ENCODE data around the gene DNAJC7. TPM values are rescaled to one million over a fixed set of nuclear protein-coding genes. Genes with fewer than 3 reads are reported as not detected.

Gene DNAJC7
- total RNA-seq, 1 donor: 75.3 TPM

GRCh38 chr17:41984454-41984853, 32.8 kb downstream of the DNAJC7 start:
- DNase-seq (ENCODE audit: insufficient read length, low spot score, missing footprints): no peak
- peaks cover 9% of the 10 kb centered on the region for H3K79me2 ChIP-seq (ENCODE audit: insufficient read depth, low read length)
- H3K27ac ChIP-seq (ENCODE audit: low read depth, low read length): no peak overlapping the region
- no peaks in the 10 kb centered on the region for H3K4me1 ChIP-seq (ENCODE audit: insufficient read depth, low read length)
- no peaks in the 10 kb centered on the region for H3K27me3 ChIP-seq (ENCODE audit: insufficient read depth, low read length)
- TF ChIP-seq CTCF (IDR thresholded peaks at IDR 0.05; ENCODE audit: extremely low read depth, low read depth, low read length): no peak
- no peak overlapping the region for H3K4me3 ChIP-seq (ENCODE audit: insufficient read depth, low read length)
- no peaks in the 10 kb centered on the region for H3K9me3 ChIP-seq (ENCODE audit: low read depth, low read length)
- peaks cover 3% of the 10 kb centered on the region for H4K20me1 ChIP-seq (ENCODE audit: insufficient read depth, low read length)
- no peak overlapping the region for H2AFZ ChIP-seq (ENCODE audit: low read length)
- H3K4me2 ChIP-seq (ENCODE audit: insufficient read depth, low read length): no peak overlapping the region
- H3K36me3 ChIP-seq (ENCODE audit: insufficient read depth, low read length): peaks cover 93% of the 10 kb centered on the region

- TF ChIP-seq CTCF (IDR thresholded peaks at IDR 0.05; ENCODE audit: extremely low read depth, low read depth, low read length): no peak
- no peaks in the 10 kb centered on the region for H3K9me3 ChIP-seq (ENCODE audit: low read depth, low read length)
- H3K79me2 ChIP-seq (ENCODE audit: insufficient read depth, low read length): peaks cover 11% of the 10 kb centered on the region
- peaks cover 4% of the 10 kb centered on the region for H4K20me1 ChIP-seq (ENCODE audit: insufficient read depth, low read length)
- peaks cover 2% of the 10 kb centered on the region for H3K4me1 ChIP-seq (ENCODE audit: insufficient read depth, low read length)
- no peak for DNase-seq (ENCODE audit: insufficient read length, low spot score, missing footprints)
- no peak overlapping the region for H3K4me2 ChIP-seq (ENCODE audit: insufficient read depth, low read length)
- no peak overlapping the region for H3K27ac ChIP-seq (ENCODE audit: low read depth, low read length)
- H3K27me3 ChIP-seq (ENCODE audit: insufficient read depth, low read length): no peaks in the 10 kb centered on the region
- H2AFZ ChIP-seq (ENCODE audit: low read length): no peak overlapping the region
- H3K4me3 ChIP-seq (ENCODE audit: insufficient read depth, low read length): no peak overlapping the region
- peaks cover 87% of the 10 kb centered on the region for H3K36me3 ChIP-seq (ENCODE audit: insufficient read depth, low read length)
These were observed 35.0 kb downstream of the DNAJC7 start for GRCh38 chr17:41982026-41982760.

GRCh38 chr17:41977991-41978390, 39.2 kb downstream of the DNAJC7 start:
- Histone ChIP-seq H3K4me3 (ENCODE audit: insufficient read depth, low read length) (no peak overlapping the region), H3K9me3 (ENCODE audit: low read depth, low read length) (no peaks in the 10 kb centered on the region), H3K27me3 (ENCODE audit: insufficient read depth, low read length) (no peaks in the 10 kb centered on the region), H3K27ac (ENCODE audit: low read depth, low read length) (no peak overlapping the region), H3K4me1 (ENCODE audit: insufficient read depth, low read length) (peaks cover 19% of the 10 kb centered on the region), H4K20me1 (ENCODE audit: insufficient read depth, low read length) (peaks cover 15% of the 10 kb centered on the region), H3K4me2 (ENCODE audit: insufficient read depth, low read length) (no peak overlapping the region), H3K79me2 (ENCODE audit: insufficient read depth, low read length) (peaks cover 15% of the 10 kb centered on the region), H2AFZ (ENCODE audit: low read length) (no peak overlapping the region), H3K36me3 (ENCODE audit: insufficient read depth, low read length) (peaks cover 89% of the 10 kb centered on the region)
- TF ChIP-seq CTCF (IDR thresholded peaks at IDR 0.05; ENCODE audit: extremely low read depth, low read depth, low read length): no peak
- DNase-seq (ENCODE audit: insufficient read length, low spot score, missing footprints): no peak

GRCh38 chr17:41976142-41976768, 41.0 kb downstream of the DNAJC7 start:
- no peaks in the 10 kb centered on the region for H3K9me3 ChIP-seq (ENCODE audit: low read depth, low read length)
- peak; percentile 74 for DNase-seq (ENCODE audit: insufficient read length, low spot score, missing footprints)
- H4K20me1 ChIP-seq (ENCODE audit: insufficient read depth, low read length): peaks cover 25% of the 10 kb centered on the region
- H3K79me2 ChIP-seq (ENCODE audit: insufficient read depth, low read length): peaks cover 25% of the 10 kb centered on the region
- no peak overlapping the region for H3K4me3 ChIP-seq (ENCODE audit: insufficient read depth, low read length)
- peaks cover 27% of the 10 kb centered on the region for H3K4me1 ChIP-seq (ENCODE audit: insufficient read depth, low read length)
- H2AFZ ChIP-seq (ENCODE audit: low read length): no peak overlapping the region
- peaks cover 88% of the 10 kb centered on the region for H3K36me3 ChIP-seq (ENCODE audit: insufficient read depth, low read length)
- H3K27ac ChIP-seq (ENCODE audit: low read depth, low read length): peak overlapping the region; percentile 34
- H3K27me3 ChIP-seq (ENCODE audit: insufficient read depth, low read length): no peaks in the 10 kb centered on the region
- TF ChIP-seq CTCF (IDR thresholded peaks at IDR 0.05; ENCODE audit: extremely low read depth, low read depth, low read length): no peak
- peak overlapping the region; percentile 48 for H3K4me2 ChIP-seq (ENCODE audit: insufficient read depth, low read length)

Data from osteoblast (primary cell).